Measurements from ENCODE around the gene METTL2B. TPM values are rescaled to one million over a fixed set of nuclear protein-coding genes. Genes with fewer than 3 reads are reported as not detected.
"Not testable (repeated sequence)": the region's sequence is repeated elsewhere in the genome, so short reads cannot be mapped to it uniquely, and the experiment has no call there.

Gene METTL2B, protein sequence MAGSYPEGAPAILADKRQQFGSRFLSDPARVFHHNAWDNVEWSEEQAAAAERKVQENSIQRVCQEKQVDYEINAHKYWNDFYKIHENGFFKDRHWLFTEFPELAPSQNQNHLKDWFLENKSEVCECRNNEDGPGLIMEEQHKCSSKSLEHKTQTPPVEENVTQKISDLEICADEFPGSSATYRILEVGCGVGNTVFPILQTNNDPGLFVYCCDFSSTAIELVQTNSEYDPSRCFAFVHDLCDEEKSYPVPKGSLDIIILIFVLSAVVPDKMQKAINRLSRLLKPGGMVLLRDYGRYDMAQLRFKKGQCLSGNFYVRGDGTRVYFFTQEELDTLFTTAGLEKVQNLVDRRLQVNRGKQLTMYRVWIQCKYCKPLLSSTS
- total RNA-seq: 37.4 TPM

- Histone ChIP-seq H3K4me1 (peaks cover 4 to 10% of the 10 kb centered on the region in 2 donors), H3K36me3 (peaks cover 3 to 14% of the 10 kb centered on the region in 2 donors), H3K4me3 (peak within 1 kb of the TSS; percentile 83 to 89), H3K27ac (peak within 1 kb of the TSS; percentile 82 to 84)
- peak in 2 of 3 experiments; percentile 39 to 48 for TF ChIP-seq CTCF (IDR thresholded peaks at IDR 0.05)
- H3K27me3 ChIP-seq, H3K9me3 ChIP-seq: not testable (repeated sequence)
- intact Hi-C loops (cut with DNase I): loop anchor here (2.0 kb wide), 1 partner anchor 54 kb away; no protein-coding TSS in a partner anchor
- peak; percentile 78 to 96 for DNase-seq (ENCODE audit: low spot score in 2 of 2)
These were observed at the start of gene METTL2B for GRCh38 chr7:128476402-128477335. METTL2B (plus strand) TSS chr7:128476748; CDS start chr7:128476766, 18 bp downstream.

DNA sequence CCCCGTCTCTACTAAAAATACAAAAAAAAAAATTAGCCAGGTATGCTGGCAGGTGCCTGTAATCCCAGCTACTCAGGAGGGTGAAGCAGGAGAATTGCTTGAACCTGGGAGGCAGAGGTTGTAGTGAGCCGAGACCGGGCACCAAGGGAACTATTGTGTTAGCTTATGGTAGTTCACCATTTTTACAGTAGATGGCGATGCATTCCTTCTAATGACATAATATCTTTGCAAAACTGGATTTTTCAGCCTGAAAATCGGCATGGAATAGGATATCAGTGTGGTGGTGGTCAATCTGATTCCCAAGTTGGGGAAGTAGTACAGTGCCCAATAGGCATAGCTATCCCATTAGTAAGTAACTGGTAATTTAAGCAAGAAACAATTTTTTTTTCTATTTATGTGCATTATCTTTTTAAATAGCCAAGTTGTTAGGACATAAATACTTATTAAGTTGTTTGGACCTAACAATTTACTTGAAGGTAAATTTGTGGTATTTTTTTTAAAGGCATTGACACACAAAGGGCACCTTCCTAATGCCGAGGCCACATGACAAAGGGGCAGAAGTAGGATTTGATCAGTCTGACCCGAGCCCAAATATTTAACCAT lies 49.2 kb upstream of the METTL2B start:
- no peak overlapping the region for H3K4me3 ChIP-seq
- H3K27me3 ChIP-seq: no peaks in the 10 kb centered on the region
- H3K4me1 ChIP-seq: no peaks in the 10 kb centered on the region
- intact Hi-C loops (cut with DNase I): loop anchor here (1.0 to 5.0 kb wide), 2 partner anchors 32 to 40 kb away; no protein-coding TSS in a partner anchor
- H3K27ac ChIP-seq: no peak overlapping the region
- H3K36me3 ChIP-seq: no peaks in the 10 kb centered on the region
- no peak for DNase-seq (ENCODE audit: low spot score in 2 of 2)
- no peaks in the 10 kb centered on the region for H3K9me3 ChIP-seq
- TF ChIP-seq CTCF (IDR thresholded peaks at IDR 0.05): peak; percentile 84 to 88 (median 85)

DNA sequence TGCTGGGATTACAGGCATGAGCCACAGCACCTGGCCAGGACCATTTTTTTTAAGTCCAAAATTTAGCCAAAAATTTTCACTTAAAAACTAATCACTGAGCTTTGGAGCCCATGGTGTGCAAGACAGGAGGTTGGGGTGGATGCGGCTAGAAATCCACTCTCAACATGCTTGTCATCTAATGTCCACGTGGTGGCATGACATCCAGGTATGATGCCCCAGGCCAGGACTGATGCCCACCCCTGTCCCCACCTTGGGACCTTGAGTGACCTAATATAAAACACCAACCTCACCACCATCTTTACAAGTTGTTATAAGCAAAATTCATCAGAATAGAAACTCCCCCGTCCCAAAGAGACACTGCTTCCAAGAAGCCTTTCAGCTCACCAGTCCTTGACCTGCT lies 46.3 kb upstream of the METTL2B start:
- H3K27ac ChIP-seq: no peak overlapping the region
- intact Hi-C loops (cut with DNase I): no loop called here
- TF ChIP-seq CTCF (IDR thresholded peaks at IDR 0.05): no peak
- no peaks in the 10 kb centered on the region for H3K36me3 ChIP-seq
- no peaks in the 10 kb centered on the region for H3K4me1 ChIP-seq
- no peaks in the 10 kb centered on the region for H3K27me3 ChIP-seq
- H3K9me3 ChIP-seq: no peaks in the 10 kb centered on the region
- H3K4me3 ChIP-seq: no peak overlapping the region
- DNase-seq (ENCODE audit: low spot score in 2 of 2): no peak

GRCh38 chr7:128431221-128431620 lies 45.3 kb upstream of the METTL2B start:
- intact Hi-C loops (cut with DNase I): no loop called here
- no peaks in the 10 kb centered on the region for H3K27me3 ChIP-seq
- DNase-seq (ENCODE audit: low spot score in 2 of 2): no peak
- H3K9me3 ChIP-seq: no peaks in the 10 kb centered on the region
- H3K4me1 ChIP-seq: no peaks in the 10 kb centered on the region
- no peaks in the 10 kb centered on the region for H3K36me3 ChIP-seq
- no peak for TF ChIP-seq CTCF (IDR thresholded peaks at IDR 0.05)
- no peak overlapping the region for H3K4me3 ChIP-seq
- no peak overlapping the region for H3K27ac ChIP-seq

DNA sequence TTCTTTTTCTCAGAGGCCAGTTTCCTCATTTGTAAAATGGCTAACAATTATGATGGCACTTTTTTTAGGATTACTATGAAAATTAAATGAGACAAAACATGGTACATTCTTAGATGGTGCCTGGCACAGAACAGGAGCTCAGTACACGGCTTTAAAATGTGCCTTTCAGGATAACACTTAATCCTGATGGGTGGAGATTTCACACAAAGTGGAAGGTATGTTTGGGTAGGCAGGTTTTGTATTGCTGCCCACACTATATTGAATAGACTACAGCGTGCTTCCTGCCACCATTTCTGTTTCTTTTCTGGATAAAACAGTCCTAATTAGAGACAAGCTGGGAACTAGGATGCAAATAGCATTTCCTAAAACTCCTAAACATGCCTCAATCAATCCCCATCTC lies 44.8 kb upstream of the METTL2B start:
- Histone ChIP-seq H3K4me1 (no peaks in the 10 kb centered on the region), H3K4me3 (no peak overlapping the region), H3K9me3 (no peaks in the 10 kb centered on the region), H3K27me3 (no peaks in the 10 kb centered on the region), H3K27ac (no peak overlapping the region), H3K36me3 (no peaks in the 10 kb centered on the region)
- TF ChIP-seq CTCF (IDR thresholded peaks at IDR 0.05): no peak
- no peak for DNase-seq (ENCODE audit: low spot score in 2 of 2)
- intact Hi-C loops (cut with DNase I): no loop called here
